ENCODE measurements around the gene RNF19B. TPM values are rescaled to one million over a fixed set of nuclear protein-coding genes. Genes with fewer than 3 reads are reported as not detected.

RNF19B gene
- total and polyA plus RNA-seq, 2 of the 13 experiments (the other 11 are each of a cell fraction or from before 2014, with no cell fraction given) = 15.3 to 22.5 TPM

GRCh38 chr1:32954168-32954567 lies 10.4 kb downstream of the RNF19B start (continued):
- TF ChIP-seq MZF1 (CRISPR knock-in tag; IDR thresholded peaks at IDR 0.05; ENCODE audit: borderline replicate concordance) = no peak
- no peak for TF ChIP-seq ZNF142 (CRISPR knock-in tag; IDR thresholded peaks at IDR 0.05)
- no peak for TF ChIP-seq MNT (IDR thresholded peaks at IDR 0.05)
- TF ChIP-seq ZNF770 (CRISPR knock-in tag; IDR thresholded peaks at IDR 0.05) = no peak
- no peak for TF ChIP-seq RXRB (CRISPR knock-in tag; IDR thresholded peaks at IDR 0.05; ENCODE audit: borderline replicate concordance)
- TF ChIP-seq NR1H2 (CRISPR knock-in tag; IDR thresholded peaks at IDR 0.05; ENCODE audit: borderline replicate concordance, low read depth) = no peak
- no peak for TF ChIP-seq PLSCR1 (CRISPR knock-in tag; IDR thresholded peaks at IDR 0.05; ENCODE audit: borderline replicate concordance)
- no peak for TF ChIP-seq SYNCRIP (IDR thresholded peaks at IDR 0.05; ENCODE audit: insufficient read depth, low read depth, low read length)
